Measurements from ENCODE around the gene GZMM.

DNA sequence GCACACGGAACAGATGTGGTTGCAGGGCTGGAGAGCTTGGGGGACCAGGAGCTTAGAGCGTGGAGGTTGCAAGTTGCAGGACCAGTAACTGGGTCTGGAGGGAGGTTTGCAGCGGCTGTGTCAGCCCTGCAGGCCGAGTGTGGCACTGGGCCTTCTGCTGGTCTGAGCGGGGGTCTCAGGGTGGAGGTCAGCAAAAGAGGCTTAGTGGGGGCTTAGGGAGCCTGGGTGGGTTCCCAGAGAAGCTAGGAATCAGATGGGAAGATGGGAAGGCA lies 40.1 kb downstream of the GZMM start:
- TF ChIP-seq, protein P1, sequence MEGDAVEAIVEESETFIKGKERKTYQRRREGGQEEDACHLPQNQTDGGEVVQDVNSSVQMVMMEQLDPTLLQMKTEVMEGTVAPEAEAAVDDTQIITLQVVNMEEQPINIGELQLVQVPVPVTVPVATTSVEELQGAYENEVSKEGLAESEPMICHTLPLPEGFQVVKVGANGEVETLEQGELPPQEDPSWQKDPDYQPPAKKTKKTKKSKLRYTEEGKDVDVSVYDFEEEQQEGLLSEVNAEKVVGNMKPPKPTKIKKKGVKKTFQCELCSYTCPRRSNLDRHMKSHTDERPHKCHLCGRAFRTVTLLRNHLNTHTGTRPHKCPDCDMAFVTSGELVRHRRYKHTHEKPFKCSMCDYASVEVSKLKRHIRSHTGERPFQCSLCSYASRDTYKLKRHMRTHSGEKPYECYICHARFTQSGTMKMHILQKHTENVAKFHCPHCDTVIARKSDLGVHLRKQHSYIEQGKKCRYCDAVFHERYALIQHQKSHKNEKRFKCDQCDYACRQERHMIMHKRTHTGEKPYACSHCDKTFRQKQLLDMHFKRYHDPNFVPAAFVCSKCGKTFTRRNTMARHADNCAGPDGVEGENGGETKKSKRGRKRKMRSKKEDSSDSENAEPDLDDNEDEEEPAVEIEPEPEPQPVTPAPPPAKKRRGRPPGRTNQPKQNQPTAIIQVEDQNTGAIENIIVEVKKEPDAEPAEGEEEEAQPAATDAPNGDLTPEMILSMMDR (IDR thresholded peaks at IDR 0.05): no peak
- TF ChIP-seq EZH2 (IDR thresholded peaks at IDR 0.05) (no peak), EZH2phosphoT487 (IDR thresholded peaks at IDR 0.05) (no peak)

All from neural progenitor cell (in vitro differentiated cells).